Measurements from ENCODE around the gene ESPN. TPM values are rescaled to one million over a fixed set of nuclear protein-coding genes. Genes with fewer than 3 reads are reported as not detected.

The ESPN gene
- total RNA-seq, 1 experiment from 2014 or later, result 2.2 TPM

DNA sequence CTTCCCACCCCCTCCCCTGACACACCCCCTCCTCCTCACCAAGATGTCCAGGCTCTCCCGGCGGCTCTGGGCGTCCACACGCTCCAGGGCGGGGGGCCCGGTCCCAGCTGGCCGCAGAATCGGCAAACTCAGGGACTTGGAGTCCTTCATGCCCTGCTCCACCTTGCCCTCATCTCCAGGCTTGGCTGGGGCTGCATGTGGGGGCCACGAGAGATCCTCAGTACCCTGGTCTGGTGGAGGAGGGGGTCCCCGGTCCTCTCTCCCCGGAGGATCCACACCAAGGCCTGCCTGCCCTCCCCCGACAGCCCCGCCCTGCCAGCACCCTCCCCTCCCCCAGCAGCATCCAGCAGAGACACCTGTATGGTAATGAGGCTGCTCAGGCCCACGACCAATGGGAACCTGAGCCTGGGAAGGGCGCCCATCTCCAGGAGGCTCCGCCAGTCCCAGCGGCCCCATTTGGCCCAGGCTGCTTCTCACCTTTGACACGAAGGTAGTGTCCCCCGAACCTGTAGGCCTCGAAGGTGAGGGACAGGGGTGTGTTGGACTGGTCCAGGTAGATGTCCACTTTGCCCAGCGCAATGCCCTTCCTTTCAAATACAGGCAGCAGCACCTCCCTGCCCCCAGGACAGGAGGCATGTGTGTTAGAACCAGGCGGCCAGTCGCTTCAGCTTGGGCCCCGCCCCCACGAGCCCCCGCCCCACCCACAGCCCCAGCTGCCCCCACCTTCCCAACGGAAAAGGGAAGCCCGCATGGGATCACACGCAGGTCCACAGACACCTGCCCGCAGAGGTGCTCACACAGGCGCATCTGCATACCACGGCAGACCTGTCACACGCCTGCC, 49.6 kb downstream of the ESPN start:
- Mint-ChIP-seq H3K27me3 (ENCODE audit: unreplicated experiment) (no peaks in the 10 kb centered on the region), H3K4me3 (ENCODE audit: low read depth, unreplicated experiment) (no peak overlapping the region), H3K4me1 (ENCODE audit: low read depth, unreplicated experiment) (peaks cover 10% of the 10 kb centered on the region), H3K36me3 (ENCODE audit: insufficient read depth, unreplicated experiment) (peaks cover 23% of the 10 kb centered on the region), H3K9me3 (ENCODE audit: low read depth, unreplicated experiment) (no peaks in the 10 kb centered on the region), H3K27ac (ENCODE audit: unreplicated experiment) (no peak overlapping the region)
- intact Hi-C loops (cut with micrococcal nuclease; ENCODE audit: unreplicated experiment), result no loop called here
- DNase-seq, result no peak
- CTCF ChIA-PET, result interaction anchor here (0.6 to 1.2 kb wide), 2 partner anchors 10 to 225 kb away, joined by 3 read pairs; no protein-coding TSS in a partner anchor
- BruUV-seq (replicated peaks), result no TSS peak
- TF ChIP-seq, protein P1, sequence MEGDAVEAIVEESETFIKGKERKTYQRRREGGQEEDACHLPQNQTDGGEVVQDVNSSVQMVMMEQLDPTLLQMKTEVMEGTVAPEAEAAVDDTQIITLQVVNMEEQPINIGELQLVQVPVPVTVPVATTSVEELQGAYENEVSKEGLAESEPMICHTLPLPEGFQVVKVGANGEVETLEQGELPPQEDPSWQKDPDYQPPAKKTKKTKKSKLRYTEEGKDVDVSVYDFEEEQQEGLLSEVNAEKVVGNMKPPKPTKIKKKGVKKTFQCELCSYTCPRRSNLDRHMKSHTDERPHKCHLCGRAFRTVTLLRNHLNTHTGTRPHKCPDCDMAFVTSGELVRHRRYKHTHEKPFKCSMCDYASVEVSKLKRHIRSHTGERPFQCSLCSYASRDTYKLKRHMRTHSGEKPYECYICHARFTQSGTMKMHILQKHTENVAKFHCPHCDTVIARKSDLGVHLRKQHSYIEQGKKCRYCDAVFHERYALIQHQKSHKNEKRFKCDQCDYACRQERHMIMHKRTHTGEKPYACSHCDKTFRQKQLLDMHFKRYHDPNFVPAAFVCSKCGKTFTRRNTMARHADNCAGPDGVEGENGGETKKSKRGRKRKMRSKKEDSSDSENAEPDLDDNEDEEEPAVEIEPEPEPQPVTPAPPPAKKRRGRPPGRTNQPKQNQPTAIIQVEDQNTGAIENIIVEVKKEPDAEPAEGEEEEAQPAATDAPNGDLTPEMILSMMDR (IDR thresholded peaks at IDR 0.05; ENCODE audit: unreplicated experiment), result no peak

DNA sequence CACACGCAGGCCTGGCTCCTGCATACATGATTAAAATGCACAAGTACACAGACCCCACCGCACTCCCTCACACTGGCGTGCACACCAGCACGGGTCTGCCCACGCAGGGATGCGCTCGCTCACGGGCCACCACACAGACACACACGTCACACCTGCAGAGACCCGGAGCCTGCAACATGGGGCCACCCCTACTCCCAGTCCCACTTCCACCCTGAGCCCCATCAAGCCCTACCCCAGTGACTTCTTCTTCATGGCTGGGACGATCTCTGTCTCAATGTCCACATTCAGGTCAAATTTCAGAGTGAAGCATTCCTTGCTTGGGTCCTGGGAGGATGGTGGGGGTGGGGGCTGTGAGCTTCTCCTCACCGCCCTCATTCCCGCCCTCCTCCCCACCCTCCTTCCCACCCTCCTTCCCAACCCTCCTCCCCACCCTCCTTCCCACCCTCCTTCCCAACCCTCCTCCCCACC, 50.3 kb downstream of the ESPN start:
- H3K9me3 Mint-ChIP-seq (ENCODE audit: low read depth, unreplicated experiment), result no peaks in the 10 kb centered on the region
- CTCF ChIA-PET, result interaction anchor here (0.6 to 1.2 kb wide), 2 partner anchors 9 to 226 kb away, joined by 3 read pairs; no protein-coding TSS in a partner anchor
- DNase-seq, result no peak
- TF ChIP-seq, protein P1 (IDR thresholded peaks at IDR 0.05; ENCODE audit: unreplicated experiment), result no peak
- H3K36me3 Mint-ChIP-seq (ENCODE audit: insufficient read depth, unreplicated experiment), result peaks cover 23% of the 10 kb centered on the region
- no peaks in the 10 kb centered on the region for H3K27me3 Mint-ChIP-seq (ENCODE audit: unreplicated experiment)
- no TSS peak for BruUV-seq (replicated peaks)
- intact Hi-C loops (cut with micrococcal nuclease; ENCODE audit: unreplicated experiment), result no loop called here
- no peak overlapping the region for H3K27ac Mint-ChIP-seq (ENCODE audit: unreplicated experiment)
- H3K4me1 Mint-ChIP-seq (ENCODE audit: low read depth, unreplicated experiment), result peaks cover 10% of the 10 kb centered on the region
- no peak overlapping the region for H3K4me3 Mint-ChIP-seq (ENCODE audit: low read depth, unreplicated experiment)

DNA sequence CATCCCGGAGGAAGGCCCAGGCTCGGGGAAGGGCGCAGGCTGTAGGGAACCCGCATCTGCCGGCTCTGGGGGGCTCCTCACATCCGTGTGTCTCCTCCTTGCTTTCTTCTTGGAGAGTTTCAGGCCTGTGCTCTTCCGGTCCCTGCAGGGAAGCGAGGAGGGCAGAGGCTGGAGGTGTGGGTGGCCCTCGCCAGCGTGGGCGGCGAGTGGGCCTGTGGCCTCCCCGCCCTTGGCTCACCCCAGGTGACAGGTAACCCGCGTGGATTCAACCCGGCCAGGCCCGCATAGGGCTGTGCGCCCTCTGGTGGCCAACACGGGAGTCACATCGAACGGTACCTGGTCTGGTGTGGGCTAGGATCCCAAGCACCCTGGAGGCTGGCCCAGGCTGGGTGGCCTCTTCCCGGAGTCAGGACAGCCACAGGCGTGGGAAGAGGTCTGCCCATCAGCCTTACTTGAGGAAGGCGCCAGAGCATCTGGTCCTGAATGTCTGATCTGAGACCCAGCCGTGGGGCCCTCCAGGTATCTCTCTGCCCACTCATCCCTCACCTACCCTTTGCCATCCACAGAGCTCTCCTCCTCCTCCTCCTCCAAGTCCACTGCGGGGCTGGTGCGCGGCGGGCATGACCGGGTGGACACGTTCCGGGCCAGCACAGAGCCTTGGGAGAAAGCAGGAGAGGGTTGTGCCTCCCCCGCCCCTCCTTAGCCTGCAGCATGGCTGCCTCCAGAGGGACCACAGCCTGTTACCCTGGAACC, 51.0 kb downstream of the ESPN start:
- peak; percentile 67 for DNase-seq
- CTCF ChIA-PET, result no interaction called here
- no peak overlapping the region for H3K27ac Mint-ChIP-seq (ENCODE audit: unreplicated experiment)
- BruUV-seq (replicated peaks), result no TSS peak
- no peak overlapping the region for H3K4me3 Mint-ChIP-seq (ENCODE audit: low read depth, unreplicated experiment)
- no peaks in the 10 kb centered on the region for H3K9me3 Mint-ChIP-seq (ENCODE audit: low read depth, unreplicated experiment)
- TF ChIP-seq, protein P1 (IDR thresholded peaks at IDR 0.05; ENCODE audit: unreplicated experiment), result peak; percentile 75
- peaks cover 10% of the 10 kb centered on the region for H3K4me1 Mint-ChIP-seq (ENCODE audit: low read depth, unreplicated experiment)
- intact Hi-C loops (cut with micrococcal nuclease; ENCODE audit: unreplicated experiment), result no loop called here
- no peaks in the 10 kb centered on the region for H3K27me3 Mint-ChIP-seq (ENCODE audit: unreplicated experiment)
- H3K36me3 Mint-ChIP-seq (ENCODE audit: insufficient read depth, unreplicated experiment), result peaks cover 23% of the 10 kb centered on the region

DNA sequence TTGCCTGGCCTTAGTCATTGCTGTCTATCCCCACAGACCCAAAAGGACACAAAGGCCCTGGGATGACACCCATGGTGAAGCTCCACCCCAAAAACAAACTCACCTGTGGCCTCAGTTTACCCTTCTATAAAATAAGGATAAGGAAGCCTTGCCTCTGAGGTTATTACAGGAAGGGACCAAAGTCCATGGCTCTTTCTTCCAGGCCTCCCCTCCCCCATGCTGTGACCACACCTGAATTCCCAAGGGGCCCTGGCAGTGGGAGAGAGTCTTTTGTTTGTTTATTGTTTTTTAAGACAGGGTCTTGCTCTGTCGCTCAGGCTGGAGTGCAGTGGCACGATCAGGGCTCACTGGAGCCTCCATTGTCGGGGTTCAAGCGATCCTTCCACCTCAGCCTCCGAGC, 51.9 kb downstream of the ESPN start:
- TF ChIP-seq, protein P1 (IDR thresholded peaks at IDR 0.05; ENCODE audit: unreplicated experiment), result no peak
- intact Hi-C loops (cut with micrococcal nuclease; ENCODE audit: unreplicated experiment), result no loop called here
- Mint-ChIP-seq H3K9me3 (ENCODE audit: low read depth, unreplicated experiment) (no peaks in the 10 kb centered on the region), H3K4me1 (ENCODE audit: low read depth, unreplicated experiment) (peaks cover 10% of the 10 kb centered on the region), H3K36me3 (ENCODE audit: insufficient read depth, unreplicated experiment) (peaks cover 18% of the 10 kb centered on the region), H3K27me3 (ENCODE audit: unreplicated experiment) (peaks cover 1% of the 10 kb centered on the region), H3K4me3 (ENCODE audit: low read depth, unreplicated experiment) (no peak overlapping the region), H3K27ac (ENCODE audit: unreplicated experiment) (no peak overlapping the region)
- no TSS peak for BruUV-seq (replicated peaks)
- DNase-seq, result no peak
- CTCF ChIA-PET, result interaction anchor here (1.2 kb wide), 1 partner anchor 9 kb away, joined by 6 read pairs; no protein-coding TSS in a partner anchor

All from Calu3 (cell line).